Body of pancreas (tissue), 4 donors: ENCODE measurements around the gene EPB41. TPM values are rescaled to one million over a fixed set of nuclear protein-coding genes. Genes with fewer than 3 reads are reported as not detected.

Experiments used
- ATAC-seq: fragments of 150-250 bp; one replicate; pipeline ENCODE4 v1.9.1; 2016
- DNase-seq, 4 donors: peaks; one replicate each; pipeline ENCODE4 v3.0.0-alpha.2; 2019
- H3K27ac ChIP-seq, 4 donors: fragments of 200-600 bp; sonication (generic); 1 replicate in 3 of 4; 2 replicates in 1 of 4; pipeline versions ENCODE4 v1.5.1 to v1.6.1; 2016 to 2019; ENCODE audit warnings: mild to moderate bottlenecking in 1 of 4, mixed read lengths in 1 of 4, moderate library complexity in 1 of 4
- H3K27me3 ChIP-seq, 2 donors: fragments of 200-600 bp; sonication (generic); one replicate each; pipeline ENCODE4 v1.6.0; 2016; ENCODE audit warnings: mild to moderate bottlenecking in 1 of 2
- H3K36me3 ChIP-seq, 2 donors: fragments of 200-600 bp; sonication (generic); replicated peaks in 1 of 2; 2 replicates each; pipeline ENCODE4 v1.5.1; 2016; ENCODE audit warnings: low read depth in 2 of 2; ENCODE audit not compliant: insufficient read depth in 1 of 2
- H3K4me1 ChIP-seq: fragments of 200-600 bp; sonication (generic); one replicate; pipeline ENCODE4 v1.6.0; 2016
- H3K4me3 ChIP-seq, 2 donors: fragments of 200-600 bp; sonication (generic); 1 replicate in 1 of 2; 2 replicates in 1 of 2; pipeline ENCODE4 v1.5.1; 2016 to 2019
- H3K9me3 ChIP-seq, 3 donors: fragments of 200-600 bp; sonication (generic); 1 replicate in 2 of 3; 2 replicates in 1 of 3; pipeline ENCODE4 v1.5.1; 2016
- POLR2A ChIP-seq, 3 donors: fragments of 450-650 bp; IDR thresholded peaks; one replicate each; pipeline ENCODE4 v1.6.1; 2016; ENCODE audit warnings: antibody characterized with exemption in 3 of 3, mild to moderate bottlenecking in 2 of 3
- WGBS, 2 donors: methylation state at CpG; one replicate each; pipeline ENCODE4 v1.1.5; 2017; 5-methylcytosine and 5-hydroxymethylcytosine counted together
- intact Hi-C: fragments of 100-400 bp; cut with DNase I; formaldehyde crosslinking; loops from one replicate; pipeline ENCODE4 v1.15.1; 2023
- total RNA-seq, 2 donors: library from RNA; depleted of rRNA; stranded (reverse); fragments of >200 nt; gene quantifications; one replicate each; pipeline ENCODE4 v1.1.0, GENCODE V29; 2016
- TF ChIP-seq, protein P1 (sequence below), 7 experiments: fragments of 450-650 bp in 4 of 7; fragments of 200-600 bp in 3 of 7; sonication (generic) in 3 of 7; IDR thresholded peaks; one replicate each; pipeline ENCODE4 v1.5.1; 2016 to 2019; ENCODE audit warnings: antibody characterized with exemption in 7 of 7

Gene EPB41
- total RNA-seq, 2 donors from 2014 or later, result 45.8 to 54.7 TPM

- Histone ChIP-seq H3K27ac (no peak overlapping the region), H3K4me1 (peaks cover 10% of the 10 kb centered on the region), H3K9me3 (no peaks in the 10 kb centered on the region), H3K36me3 (no peaks in the 10 kb centered on the region), H3K27me3 (no peaks in the 10 kb centered on the region), H3K4me3 (no peak overlapping the region)
- 44 to 58% methylated on average over 2 of the region's 2 CpGs for WGBS, 2 donors
- intact Hi-C loops, result no loop called here
- TF ChIP-seq, protein P1, sequence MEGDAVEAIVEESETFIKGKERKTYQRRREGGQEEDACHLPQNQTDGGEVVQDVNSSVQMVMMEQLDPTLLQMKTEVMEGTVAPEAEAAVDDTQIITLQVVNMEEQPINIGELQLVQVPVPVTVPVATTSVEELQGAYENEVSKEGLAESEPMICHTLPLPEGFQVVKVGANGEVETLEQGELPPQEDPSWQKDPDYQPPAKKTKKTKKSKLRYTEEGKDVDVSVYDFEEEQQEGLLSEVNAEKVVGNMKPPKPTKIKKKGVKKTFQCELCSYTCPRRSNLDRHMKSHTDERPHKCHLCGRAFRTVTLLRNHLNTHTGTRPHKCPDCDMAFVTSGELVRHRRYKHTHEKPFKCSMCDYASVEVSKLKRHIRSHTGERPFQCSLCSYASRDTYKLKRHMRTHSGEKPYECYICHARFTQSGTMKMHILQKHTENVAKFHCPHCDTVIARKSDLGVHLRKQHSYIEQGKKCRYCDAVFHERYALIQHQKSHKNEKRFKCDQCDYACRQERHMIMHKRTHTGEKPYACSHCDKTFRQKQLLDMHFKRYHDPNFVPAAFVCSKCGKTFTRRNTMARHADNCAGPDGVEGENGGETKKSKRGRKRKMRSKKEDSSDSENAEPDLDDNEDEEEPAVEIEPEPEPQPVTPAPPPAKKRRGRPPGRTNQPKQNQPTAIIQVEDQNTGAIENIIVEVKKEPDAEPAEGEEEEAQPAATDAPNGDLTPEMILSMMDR (IDR thresholded peaks at IDR 0.05), result no peak
- no peak for TF ChIP-seq POLR2A (IDR thresholded peaks at IDR 0.05)
- DNase-seq, result no peak
- no peak for ATAC-seq
These were observed 19.6 kb upstream of the EPB41 start for GRCh38 chr1:28894785-28895184.

GRCh38 chr1:28895896-28896608 lies 18.3 kb upstream of the EPB41 start:
- TF ChIP-seq, protein P1 (IDR thresholded peaks at IDR 0.05), result no peak
- TF ChIP-seq POLR2A (IDR thresholded peaks at IDR 0.05), result no peak
- ATAC-seq (no peak), DNase-seq (no peak)
- WGBS, 2 donors, result 84 to 91% methylated on average over 4 of the region's 4 CpGs
- intact Hi-C loops, result no loop called here
- Histone ChIP-seq H3K4me3 (no peak overlapping the region), H3K9me3 (no peaks in the 10 kb centered on the region), H3K36me3 (no peaks in the 10 kb centered on the region), H3K4me1 (peaks cover 10% of the 10 kb centered on the region), H3K27me3 (no peaks in the 10 kb centered on the region), H3K27ac (no peak overlapping the region)

DNA sequence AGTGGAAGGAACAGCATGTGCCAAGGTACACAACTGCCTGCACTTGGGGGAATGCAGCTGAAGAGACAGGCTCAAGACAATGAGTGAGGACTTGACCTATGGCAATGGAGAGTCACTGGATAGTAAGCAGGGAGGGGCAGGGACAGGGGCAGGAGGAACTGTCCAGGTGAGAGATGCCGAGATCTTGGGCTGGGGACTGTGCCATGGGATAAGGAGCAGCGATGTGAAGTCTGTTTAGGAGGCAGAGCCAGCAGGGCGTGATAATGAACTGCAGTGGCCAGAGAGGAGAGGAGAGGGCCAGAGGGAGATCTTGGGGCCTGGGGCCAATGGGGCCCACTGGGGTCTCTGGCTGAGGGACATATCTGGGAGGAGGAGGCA lies 17.8 kb upstream of the EPB41 start:
- H3K27ac ChIP-seq, result no peak overlapping the region
- no peak overlapping the region for H3K4me3 ChIP-seq
- WGBS, 2 donors, result 59 to 64% methylated on average over 3 of the region's 3 CpGs
- TF ChIP-seq, protein P1 (IDR thresholded peaks at IDR 0.05), result no peak
- no peak for TF ChIP-seq POLR2A (IDR thresholded peaks at IDR 0.05)
- DNase-seq (no peak), ATAC-seq (no peak)
- no peaks in the 10 kb centered on the region for H3K9me3 ChIP-seq
- intact Hi-C loops, result no loop called here
- H3K36me3 ChIP-seq, result no peaks in the 10 kb centered on the region
- peaks cover 10% of the 10 kb centered on the region for H3K4me1 ChIP-seq
- H3K27me3 ChIP-seq, result no peaks in the 10 kb centered on the region

DNA sequence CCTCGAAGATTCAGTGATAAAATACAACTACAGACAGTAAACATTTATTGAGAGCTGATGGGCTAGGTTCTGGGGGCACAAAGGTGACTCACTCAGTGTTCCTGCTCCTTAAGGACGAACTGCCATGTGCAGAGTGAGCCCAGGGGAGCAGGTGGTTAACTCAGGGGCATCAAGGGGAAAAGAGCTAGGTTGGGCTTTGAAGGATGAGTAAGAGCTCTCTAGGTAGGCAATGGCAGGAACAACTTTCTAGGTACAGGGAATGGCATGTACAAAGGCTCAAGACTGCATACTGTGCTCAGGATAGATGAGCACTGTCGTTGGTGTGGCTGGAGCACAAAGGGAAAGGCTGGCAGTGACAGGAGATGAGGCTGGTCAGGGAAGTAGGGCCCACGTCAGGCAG lies 16.6 kb upstream of the EPB41 start:
- Histone ChIP-seq H3K36me3 (no peaks in the 10 kb centered on the region), H3K27me3 (no peaks in the 10 kb centered on the region), H3K9me3 (no peaks in the 10 kb centered on the region), H3K4me1 (peaks cover 10% of the 10 kb centered on the region), H3K4me3 (no peak overlapping the region), H3K27ac (no peak overlapping the region)
- no peak for TF ChIP-seq POLR2A (IDR thresholded peaks at IDR 0.05)
- TF ChIP-seq, protein P1 (IDR thresholded peaks at IDR 0.05), result no peak
- ATAC-seq (peak; percentile 12), DNase-seq (no peak)
- intact Hi-C loops, result no loop called here
- 72 to 75% methylated on average over 4 of the region's 4 CpGs for WGBS, 2 donors

DNA sequence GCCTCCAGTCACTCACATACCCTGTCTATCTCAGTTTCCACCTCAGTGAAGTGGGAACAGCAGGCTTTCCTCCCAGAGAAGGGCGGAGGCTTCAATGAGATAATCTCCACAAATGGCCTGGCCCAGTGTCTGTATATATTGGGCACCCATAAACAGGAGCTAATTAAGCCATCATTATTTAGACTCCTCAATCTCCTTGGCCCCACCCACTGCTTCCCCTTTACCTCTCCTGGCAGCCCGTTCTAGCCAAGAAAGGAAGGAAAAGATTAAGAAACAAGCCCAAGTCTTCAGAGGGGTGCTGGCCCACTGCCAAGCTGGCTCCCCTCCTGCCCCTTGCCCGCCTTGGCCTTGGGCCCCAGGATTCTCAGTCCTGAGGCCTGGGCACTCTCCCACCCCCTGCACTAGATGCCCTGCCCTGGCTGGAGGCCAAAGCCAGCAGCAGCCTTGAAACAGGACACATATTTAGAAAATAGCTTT lies 15.9 kb upstream of the EPB41 start:
- no peaks in the 10 kb centered on the region for H3K36me3 ChIP-seq
- intact Hi-C loops, result no loop called here
- 37 to 55% methylated on average over 3 of the region's 3 CpGs for WGBS, 2 donors
- no peaks in the 10 kb centered on the region for H3K27me3 ChIP-seq
- peak overlapping the region in 2 of 4 donors; percentile 8 to 29 for H3K27ac ChIP-seq
- H3K4me1 ChIP-seq, result peaks cover 10% of the 10 kb centered on the region
- ATAC-seq (no peak), DNase-seq (peak in 3 of 4 donors; percentile 37 to 65 (median 63))
- no peak overlapping the region for H3K4me3 ChIP-seq
- H3K9me3 ChIP-seq, result no peaks in the 10 kb centered on the region
- TF ChIP-seq, protein P1 (IDR thresholded peaks at IDR 0.05), result no peak
- TF ChIP-seq POLR2A (IDR thresholded peaks at IDR 0.05), result no peak
